Loucy (cell line): ENCODE results near the gene DLGAP4.

ENCODE experiments used
- H2AFZ ChIP-seq: fragments of 200-600 bp; sonication (generic); 2 replicates; pipeline ENCODE4 v1.6.0; 2016; ENCODE audit warnings: antibody characterized with exemption, mild to moderate bottlenecking, low read length, moderate library complexity
- H3F3A ChIP-seq: fragments of 200-600 bp; 2 replicates; pipeline ENCODE4 v1.6.0; 2016; ENCODE audit warnings: antibody characterized with exemption, low read depth, mild to moderate bottlenecking
- H3K27me3 ChIP-seq: fragments of 200-600 bp; sonication (generic); 2 replicates; pipeline ENCODE4 v1.6.1; 2014; ENCODE audit warnings: low read length, mild to moderate bottlenecking; ENCODE audit not compliant: insufficient read depth, poor library complexity, severe bottlenecking
- H3K36me3 ChIP-seq: fragments of 200-600 bp; sonication (generic); 2 replicates; pipeline ENCODE4 v1.6.1; 2016; ENCODE audit warnings: low read length; ENCODE audit not compliant: insufficient read depth
- H3K4me1 ChIP-seq: fragments of 200-600 bp; sonication (generic); 2 replicates; pipeline ENCODE4 v1.5.1; 2014; ENCODE audit warnings: low read length, mild to moderate bottlenecking; ENCODE audit not compliant: insufficient read depth, poor library complexity, severe bottlenecking
- H3K4me2 ChIP-seq: fragments of 200-600 bp; sonication (generic); 2 replicates; pipeline ENCODE4 v1.6.0; 2014; ENCODE audit warnings: antibody characterized with exemption, low read length, low read depth, mild to moderate bottlenecking; ENCODE audit not compliant: poor library complexity, severe bottlenecking
- H3K4me3 ChIP-seq: fragments of 200-600 bp; sonication (generic); 2 replicates; pipeline ENCODE4 v1.5.1; 2014; ENCODE audit warnings: low read length, mild to moderate bottlenecking, mixed read lengths; ENCODE audit not compliant: poor library complexity, severe bottlenecking
- H3K79me2 ChIP-seq: fragments of 200-600 bp; sonication (generic); 2 replicates; pipeline ENCODE4 v1.6.1; 2014; ENCODE audit warnings: low read length; ENCODE audit not compliant: insufficient read depth
- H3K9ac ChIP-seq: fragments of 200-600 bp; sonication (generic); 2 replicates; pipeline ENCODE4 v1.6.0; 2014; ENCODE audit warnings: mild to moderate bottlenecking, low read depth, low read length, moderate library complexity; ENCODE audit not compliant: poor library complexity, severe bottlenecking
- H3K9me2 ChIP-seq: fragments of 200-600 bp; sonication (generic); replicated peaks from 2 replicates; pipeline ENCODE4 v1.6.1; 2016; ENCODE audit warnings: low read depth, low read length, mixed read lengths
- H3K9me3 ChIP-seq: fragments of 200-600 bp; sonication (generic); 2 replicates; pipeline ENCODE4 v1.6.1; 2014; ENCODE audit warnings: mild to moderate bottlenecking, antibody characterized with exemption, low read length, low read depth; ENCODE audit not compliant: insufficient read depth
- H4K20me1 ChIP-seq: fragments of 200-600 bp; sonication (generic); 2 replicates; pipeline ENCODE4 v1.6.0; 2014; ENCODE audit warnings: antibody characterized with exemption, low read length, mild to moderate bottlenecking; ENCODE audit not compliant: insufficient read depth, poor library complexity, severe bottlenecking
- CTCF ChIP-seq: fragments of 200-600 bp; sonication (generic); conservative IDR thresholded peaks from 2 replicates; pipeline ENCODE4 v1.5.1; 2014; ENCODE audit warnings: mild to moderate bottlenecking, antibody characterized with exemption, low read length
- EZH2phosphoT487 ChIP-seq: fragments of 200-600 bp; IDR thresholded peaks from 2 replicates; pipeline ENCODE4 v1.6.1; 2018; ENCODE audit warnings: antibody characterized with exemption, mild to moderate bottlenecking, moderate library complexity, borderline replicate concordance

The DLGAP4 gene

GRCh38 chr20:36462440-36463211 lies 156.5 kb downstream of the DLGAP4 start:
- peak overlapping the region; percentile 88 for H3K9ac ChIP-seq
- TF ChIP-seq CTCF (no peak), EZH2phosphoT487 (no peak)
- H4K20me1 ChIP-seq: peaks cover 40% of the 10 kb centered on the region
- peaks cover 57% of the 10 kb centered on the region for H3K4me1 ChIP-seq
- H3K4me3 ChIP-seq: peak overlapping the region; percentile 84
- H3K9me3 ChIP-seq: no peaks in the 10 kb centered on the region
- H2AFZ ChIP-seq: peak overlapping the region; percentile 82; the same call in 1 of the 2 replicates
- no peaks in the 10 kb centered on the region for H3K36me3 ChIP-seq
- H3K4me2 ChIP-seq: peak overlapping the region; percentile 99
- peaks cover 52% of the 10 kb centered on the region for H3K79me2 ChIP-seq
- H3F3A ChIP-seq: no peaks in the 10 kb centered on the region; the same call in 1 of the 2 replicates
- H3K9me2 ChIP-seq: no peaks in the 10 kb centered on the region
- H3K27me3 ChIP-seq: no peaks in the 10 kb centered on the region

- no peaks in the 10 kb centered on the region for H3K27me3 ChIP-seq
- H3K9me3 ChIP-seq: no peaks in the 10 kb centered on the region
- peak overlapping the region; percentile 88 for H3K9ac ChIP-seq
- H3K9me2 ChIP-seq: no peaks in the 10 kb centered on the region
- peak overlapping the region; percentile 84 for H3K4me3 ChIP-seq
- H3K36me3 ChIP-seq: no peaks in the 10 kb centered on the region
- no peak for TF ChIP-seq CTCF
- no peak for TF ChIP-seq EZH2phosphoT487
- no peak overlapping the region for H2AFZ ChIP-seq
- H4K20me1 ChIP-seq: peaks cover 46% of the 10 kb centered on the region
- peaks cover 60% of the 10 kb centered on the region for H3K79me2 ChIP-seq
- H3K4me2 ChIP-seq: peak overlapping the region; percentile 99
- peaks cover 65% of the 10 kb centered on the region for H3K4me1 ChIP-seq
- H3F3A ChIP-seq: no peaks in the 10 kb centered on the region; the same call in 1 of the 2 replicates
Measured at GRCh38 chr20:36463212-36464061, 157.3 kb downstream of the DLGAP4 start.

- no peak for TF ChIP-seq EZH2phosphoT487
- TF ChIP-seq CTCF: peak; percentile 20
- Histone ChIP-seq H3K9ac (no peak overlapping the region), H3K9me3 (no peaks in the 10 kb centered on the region), H3F3A (no peaks in the 10 kb centered on the region; the same call in 1 of the 2 replicates), H3K36me3 (no peaks in the 10 kb centered on the region), H2AFZ (no peak overlapping the region), H3K4me3 (no peak overlapping the region), H3K9me2 (no peaks in the 10 kb centered on the region), H3K79me2 (peaks cover 77% of the 10 kb centered on the region), H3K4me2 (peak overlapping the region; percentile 54), H3K27me3 (no peaks in the 10 kb centered on the region), H3K4me1 (peaks cover 72% of the 10 kb centered on the region), H4K20me1 (peaks cover 56% of the 10 kb centered on the region)
Measured at GRCh38 chr20:36465109-36466080, 159.3 kb downstream of the DLGAP4 start.
